GM12801 (cell line): Measurements from ENCODE around the gene FPGS.

Experiments used
- CTCF ChIP-seq: IDR thresholded peaks from one replicate; pipeline ENCODE4 v1.5.1; 2011; ENCODE audit warnings: control low read depth; ENCODE audit not compliant: insufficient read length; ENCODE audit errors: extremely low read depth

FPGS gene

DNA sequence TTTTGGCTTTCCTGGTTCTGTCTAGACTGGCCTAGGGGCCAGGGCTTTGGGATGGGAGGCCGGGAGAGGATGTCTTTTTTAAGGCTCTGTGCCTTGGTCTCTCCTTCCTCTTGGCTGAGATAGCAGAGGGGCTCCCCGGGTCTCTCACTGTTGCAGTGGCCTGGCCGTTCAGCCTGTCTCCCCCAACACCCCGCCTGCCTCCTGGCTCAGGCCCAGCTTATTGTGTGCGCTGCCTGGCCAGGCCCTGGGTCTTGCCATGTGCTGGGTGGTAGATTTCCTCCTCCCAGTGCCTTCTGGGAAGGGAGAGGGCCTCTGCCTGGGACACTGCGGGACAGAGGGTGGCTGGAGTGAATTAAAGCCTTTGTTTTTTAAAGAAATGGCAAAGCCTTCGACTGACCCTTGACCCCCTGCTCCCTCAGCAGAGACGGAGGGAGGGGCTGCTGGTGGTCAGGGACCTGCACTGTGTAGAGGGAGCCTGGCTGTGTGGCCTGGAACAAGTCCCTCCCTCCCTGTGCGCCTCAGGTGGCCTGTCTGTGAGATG is 11.1 kb downstream of the FPGS start:
- no peak for TF ChIP-seq CTCF

- no peak for TF ChIP-seq CTCF
These were observed 12.2 kb downstream of the FPGS start for GRCh38 chr9:127814619-127815511.

- no peak for TF ChIP-seq CTCF
These were observed 13.1 kb downstream of the FPGS start for GRCh38 chr9:127815512-127816361.

DNA sequence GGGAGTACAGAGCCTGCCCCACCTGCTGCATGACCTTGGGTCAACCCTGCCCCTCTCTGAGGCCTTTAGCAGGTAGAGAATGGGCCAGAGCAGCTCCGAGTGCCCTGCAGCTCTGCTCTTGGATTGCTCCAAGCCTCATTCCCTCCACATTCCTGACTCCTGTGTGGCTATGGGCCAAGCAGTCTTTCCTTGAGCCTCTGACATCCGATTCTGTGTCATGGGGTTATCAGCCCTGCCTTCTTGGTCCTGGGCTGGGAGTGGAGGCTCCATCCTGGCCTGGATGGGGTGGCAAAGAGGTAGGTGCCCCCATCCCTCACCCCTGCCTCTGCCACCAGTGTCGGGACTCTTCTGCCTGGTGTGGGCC is 13.7 kb downstream of the FPGS start:
- TF ChIP-seq CTCF: no peak

- TF ChIP-seq CTCF: no peak
These were observed 14.0 kb downstream of the FPGS start for GRCh38 chr9:127816728-127817127.

- TF ChIP-seq CTCF: no peak
These were observed 15.3 kb downstream of the FPGS start for GRCh38 chr9:127817881-127818434.

- no peak for TF ChIP-seq CTCF
These were observed 15.9 kb downstream of the FPGS start for GRCh38 chr9:127818574-127818973.
